Uterus (tissue), 4 donors: ENCODE data around the gene CHMP4B. TPM values are rescaled to one million over a fixed set of nuclear protein-coding genes. Genes with fewer than 3 reads are reported as not detected.
A peak's percentile ranks its signal among the peaks of the same experiment; 100 is the strongest.

ENCODE experiments used
- DNase-seq, 2 donors: peaks; one replicate each; pipeline ENCODE4 v3.0.0-alpha.2; 2019 to 2020
- H3K27ac ChIP-seq, 2 donors: fragments of 200-600 bp; sonication (generic); 1 replicate in 1 of 2; 2 replicates in 1 of 2; pipeline ENCODE4 v1.5.1; 2016 to 2018
- H3K27me3 ChIP-seq, 2 donors: fragments of 200-600 bp; sonication (generic); one replicate each; pipeline ENCODE4 v1.5.1; 2018 to 2019; ENCODE audit warnings: control low read depth in 1 of 2
- H3K36me3 ChIP-seq, 2 donors: fragments of 200-600 bp; sonication (generic); one replicate each; pipeline ENCODE4 v1.5.1; 2019; ENCODE audit warnings: control low read depth in 1 of 2
- H3K4me1 ChIP-seq, 2 donors: fragments of 200-600 bp; sonication (generic); one replicate each; pipeline ENCODE4 v1.5.1; 2018 to 2019; ENCODE audit warnings: control low read depth in 1 of 2
- H3K4me3 ChIP-seq, 2 donors: fragments of 200-600 bp; sonication (generic); 1 replicate in 1 of 2; 2 replicates in 1 of 2; pipeline ENCODE4 v1.5.1; 2018 to 2019; ENCODE audit warnings: mild to moderate bottlenecking in 1 of 2
- H3K9me3 ChIP-seq, 2 donors: fragments of 200-600 bp; sonication (generic); one replicate each; pipeline ENCODE4 v1.5.1; 2019; ENCODE audit warnings: control low read depth in 1 of 2
- POLR2A ChIP-seq, 2 donors: fragments of 450-650 bp; IDR thresholded peaks; one replicate each; pipeline ENCODE4 v1.6.1; 2016; ENCODE audit warnings: antibody characterized with exemption in 2 of 2, mild to moderate bottlenecking in 1 of 2, moderate library complexity in 1 of 2
- intact Hi-C: fragments of 100-400 bp; cut with DNase I; formaldehyde crosslinking; loops from one replicate; pipeline ENCODE4 v1.15.1; 2023; ENCODE audit warnings: low total_unique reads
- total RNA-seq, 4 donors: library from RNA; depleted of rRNA in 3 of 4; stranded (reverse); fragments of >200 nt in 3 of 4; gene quantifications; one replicate each; pipeline versions ENCODE4 v1.1.0 to v1.2.4, GENCODE V29; 2014 to 2023
- TF ChIP-seq, protein P1 (sequence below), 4 experiments: fragments of 200-600 bp in 2 of 4; fragments of 450-650 bp in 2 of 4; sonication (generic) in 2 of 4; IDR thresholded peaks; one replicate each; pipeline ENCODE4 v1.5.1; 2016 to 2019; ENCODE audit warnings: antibody characterized with exemption in 4 of 4, mild to moderate bottlenecking in 2 of 4, moderate library complexity in 1 of 4
- donor health status: DM: yes; HTN: yes; CAD: no.

The CHMP4B gene
- total RNA-seq, 4 donors from 2014 or later, result 48.0 to 73.8 (median 57.9) TPM

DNA sequence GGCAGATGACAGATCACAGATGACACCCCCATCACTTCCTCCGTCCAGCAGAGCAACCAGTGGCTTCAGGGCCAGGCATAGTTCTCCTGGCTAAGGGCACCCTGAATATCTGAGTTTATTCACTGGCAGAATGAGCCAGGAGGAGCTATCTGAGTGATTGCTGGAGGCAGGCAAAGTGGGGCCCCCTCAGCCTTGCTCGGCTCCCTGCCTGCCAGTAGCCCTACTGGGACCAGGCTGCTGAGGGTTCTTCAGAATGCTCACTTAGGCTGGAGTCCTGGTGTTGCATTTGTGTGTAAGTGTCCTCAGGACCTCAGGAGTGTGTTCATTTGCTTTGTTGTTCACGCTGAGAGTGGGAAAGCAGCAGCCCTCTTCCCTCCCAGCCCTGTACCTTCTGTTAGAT is 31.2 kb downstream of the CHMP4B start:
- H3K4me3 ChIP-seq, result no peak overlapping the region
- H3K36me3 ChIP-seq, result no peaks in the 10 kb centered on the region
- H3K27me3 ChIP-seq, result no peaks in the 10 kb centered on the region
- intact Hi-C loops, result no loop called here
- H3K27ac ChIP-seq, result no peak overlapping the region
- no peak for DNase-seq
- TF ChIP-seq, protein P1, sequence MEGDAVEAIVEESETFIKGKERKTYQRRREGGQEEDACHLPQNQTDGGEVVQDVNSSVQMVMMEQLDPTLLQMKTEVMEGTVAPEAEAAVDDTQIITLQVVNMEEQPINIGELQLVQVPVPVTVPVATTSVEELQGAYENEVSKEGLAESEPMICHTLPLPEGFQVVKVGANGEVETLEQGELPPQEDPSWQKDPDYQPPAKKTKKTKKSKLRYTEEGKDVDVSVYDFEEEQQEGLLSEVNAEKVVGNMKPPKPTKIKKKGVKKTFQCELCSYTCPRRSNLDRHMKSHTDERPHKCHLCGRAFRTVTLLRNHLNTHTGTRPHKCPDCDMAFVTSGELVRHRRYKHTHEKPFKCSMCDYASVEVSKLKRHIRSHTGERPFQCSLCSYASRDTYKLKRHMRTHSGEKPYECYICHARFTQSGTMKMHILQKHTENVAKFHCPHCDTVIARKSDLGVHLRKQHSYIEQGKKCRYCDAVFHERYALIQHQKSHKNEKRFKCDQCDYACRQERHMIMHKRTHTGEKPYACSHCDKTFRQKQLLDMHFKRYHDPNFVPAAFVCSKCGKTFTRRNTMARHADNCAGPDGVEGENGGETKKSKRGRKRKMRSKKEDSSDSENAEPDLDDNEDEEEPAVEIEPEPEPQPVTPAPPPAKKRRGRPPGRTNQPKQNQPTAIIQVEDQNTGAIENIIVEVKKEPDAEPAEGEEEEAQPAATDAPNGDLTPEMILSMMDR (IDR thresholded peaks at IDR 0.05), result no peak
- TF ChIP-seq POLR2A (IDR thresholded peaks at IDR 0.05), result no peak
- H3K4me1 ChIP-seq, result no peaks in the 10 kb centered on the region
- H3K9me3 ChIP-seq, result no peaks in the 10 kb centered on the region

DNA sequence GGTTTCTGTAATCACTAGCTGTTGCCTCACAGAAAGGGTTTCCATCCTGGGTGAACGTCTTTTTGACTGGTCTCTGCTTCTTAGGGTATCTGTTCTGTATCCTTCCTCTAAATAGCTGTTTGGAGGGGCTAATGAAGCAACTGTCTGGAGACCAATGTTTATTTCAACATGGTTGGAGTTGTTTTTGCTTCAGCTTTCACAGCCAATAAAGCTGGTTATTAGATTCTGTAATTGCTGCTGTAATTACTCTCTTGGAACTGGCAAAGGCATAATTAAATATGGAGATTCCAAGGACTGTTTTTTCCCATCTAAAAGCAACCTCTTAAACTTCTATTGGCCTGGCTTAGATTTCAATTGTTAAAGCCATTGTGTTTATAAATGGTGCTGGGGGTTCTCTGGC is 31.9 kb downstream of the CHMP4B start:
- Histone ChIP-seq H3K9me3 (no peaks in the 10 kb centered on the region), H3K36me3 (no peaks in the 10 kb centered on the region), H3K27me3 (no peaks in the 10 kb centered on the region), H3K4me1 (no peaks in the 10 kb centered on the region), H3K4me3 (no peak overlapping the region), H3K27ac (no peak overlapping the region)
- DNase-seq, result no peak
- intact Hi-C loops, result no loop called here
- TF ChIP-seq POLR2A (IDR thresholded peaks at IDR 0.05), result no peak
- TF ChIP-seq, protein P1 (IDR thresholded peaks at IDR 0.05), result no peak

DNA sequence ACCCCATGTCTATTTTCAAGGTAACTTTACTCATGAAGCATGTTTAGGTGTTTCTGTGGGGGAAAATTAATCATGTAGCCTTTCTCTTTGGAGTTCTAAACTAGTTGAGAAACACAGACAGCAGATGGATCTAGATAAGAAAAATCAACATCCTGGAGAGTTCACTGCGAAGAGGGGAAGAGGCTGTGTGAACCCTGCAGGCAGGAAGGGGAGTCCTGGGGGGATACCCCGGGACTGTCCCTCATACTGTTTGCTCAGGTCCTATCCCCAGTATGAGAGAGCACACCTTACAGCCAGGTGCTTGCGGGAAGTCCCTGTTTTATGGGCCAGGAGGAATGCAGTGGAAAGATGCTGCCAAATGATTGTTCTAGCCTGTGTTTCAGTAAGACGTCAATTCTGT is 32.7 kb downstream of the CHMP4B start:
- DNase-seq, result no peak
- no peaks in the 10 kb centered on the region for H3K9me3 ChIP-seq
- no peaks in the 10 kb centered on the region for H3K36me3 ChIP-seq
- no peak overlapping the region for H3K27ac ChIP-seq
- no peaks in the 10 kb centered on the region for H3K4me1 ChIP-seq
- intact Hi-C loops, result no loop called here
- TF ChIP-seq, protein P1 (IDR thresholded peaks at IDR 0.05), result no peak
- no peak for TF ChIP-seq POLR2A (IDR thresholded peaks at IDR 0.05)
- H3K27me3 ChIP-seq, result no peaks in the 10 kb centered on the region
- no peak overlapping the region for H3K4me3 ChIP-seq

DNA sequence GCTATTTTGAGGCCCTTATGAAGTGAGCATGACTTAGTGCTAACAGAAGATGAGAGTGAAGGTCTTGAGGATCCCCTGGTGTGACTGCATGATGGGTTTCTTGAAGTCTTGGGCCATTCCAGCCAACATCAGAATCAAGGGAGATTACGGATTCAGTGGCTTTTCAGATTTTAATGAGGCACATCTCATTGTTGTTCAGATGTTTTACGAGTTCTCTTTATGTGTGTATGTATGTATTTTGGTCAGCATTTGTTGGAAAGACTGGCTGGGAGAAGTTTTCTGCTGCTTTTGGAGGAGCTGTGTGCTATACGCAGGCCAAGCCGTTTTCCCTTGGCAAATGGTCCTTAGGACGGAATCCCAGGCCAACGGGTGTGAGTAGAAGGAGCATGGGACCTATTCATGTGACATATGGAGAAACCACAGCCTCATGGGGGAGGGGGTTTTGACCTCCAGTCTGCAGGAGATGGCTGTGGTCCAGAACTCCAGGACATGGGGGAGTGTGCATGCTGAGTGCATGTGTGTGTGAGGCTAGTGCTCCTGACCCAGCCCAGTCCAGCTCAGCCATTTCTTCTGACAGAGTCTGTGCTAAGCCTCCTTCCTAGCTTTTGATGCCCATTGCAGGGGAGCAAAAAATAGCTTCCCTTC is 35.3 kb downstream of the CHMP4B start:
- Histone ChIP-seq H3K4me1 (no peaks in the 10 kb centered on the region), H3K27me3 (no peaks in the 10 kb centered on the region), H3K27ac (peak overlapping the region in 1 of 2 donors; percentile 20), H3K36me3 (no peaks in the 10 kb centered on the region), H3K9me3 (no peaks in the 10 kb centered on the region), H3K4me3 (no peak overlapping the region)
- peak; percentile 52 to 64 for DNase-seq
- TF ChIP-seq, protein P1 (IDR thresholded peaks at IDR 0.05), result no peak
- no peak for TF ChIP-seq POLR2A (IDR thresholded peaks at IDR 0.05)
- intact Hi-C loops, result no loop called here

DNA sequence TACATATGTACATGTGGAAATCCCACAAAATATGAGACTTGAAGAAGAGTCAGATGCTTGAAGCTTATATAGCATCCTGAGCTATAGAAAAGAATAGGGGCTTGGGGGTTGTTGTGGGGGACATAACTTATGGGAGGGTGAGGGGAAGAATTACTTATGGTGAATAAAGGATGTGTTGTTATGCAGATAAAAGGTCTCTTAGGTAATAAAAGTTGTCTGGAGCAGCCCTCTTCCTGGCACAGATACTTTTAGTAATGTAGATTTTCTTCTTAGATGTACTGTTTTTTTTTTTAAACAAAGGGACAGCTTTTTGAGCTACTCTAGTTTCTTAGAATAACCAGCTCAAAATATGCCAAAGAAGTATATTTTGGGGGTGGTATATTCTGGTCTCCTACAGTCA is 35.9 kb downstream of the CHMP4B start:
- intact Hi-C loops, result no loop called here
- Histone ChIP-seq H3K27me3 (no peaks in the 10 kb centered on the region), H3K36me3 (no peaks in the 10 kb centered on the region), H3K9me3 (no peaks in the 10 kb centered on the region), H3K4me1 (no peaks in the 10 kb centered on the region), H3K4me3 (no peak overlapping the region), H3K27ac (no peak overlapping the region)
- TF ChIP-seq POLR2A (IDR thresholded peaks at IDR 0.05), result no peak
- TF ChIP-seq, protein P1 (IDR thresholded peaks at IDR 0.05), result no peak
- no peak for DNase-seq
